GM12873 (cell line): ENCODE measurements around the gene CES2.

Source experiments
- CTCF ChIP-seq: IDR thresholded peaks from 2 replicates; pipeline ENCODE4 v1.5.1; 2012; ENCODE audit warnings: low read depth, mild to moderate bottlenecking, moderate library complexity, low read length, control low read depth; ENCODE audit not compliant: insufficient read depth; ENCODE audit errors: missing control alignments

Gene CES2

GRCh38 chr16:66926171-66926947 lies 9.0 kb upstream of the CES2 start:
- no peak for TF ChIP-seq CTCF

DNA sequence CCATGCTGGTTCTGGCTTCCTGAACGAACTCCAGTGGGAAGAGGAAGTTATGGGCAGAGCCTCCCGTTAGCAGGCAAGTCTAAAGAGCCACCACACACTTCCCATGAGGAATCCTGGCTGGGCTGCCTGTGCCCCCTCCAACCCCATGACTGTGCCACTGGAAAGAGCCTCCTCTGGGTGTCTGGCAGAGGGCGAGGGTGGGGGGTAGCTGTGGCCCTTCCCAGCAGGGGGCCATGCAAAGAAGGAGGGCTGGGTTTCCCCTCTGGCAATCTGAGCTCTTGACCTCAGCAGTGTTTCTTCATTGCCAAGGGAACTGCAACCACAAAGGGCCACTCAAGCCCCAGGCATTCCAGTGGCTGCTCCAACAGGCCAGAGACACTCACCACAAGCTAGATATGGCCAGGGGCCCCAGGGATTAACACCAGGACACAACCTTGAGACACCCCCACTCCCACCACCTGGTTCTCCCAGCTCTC lies 8.3 kb upstream of the CES2 start:
- TF ChIP-seq CTCF, result no peak

DNA sequence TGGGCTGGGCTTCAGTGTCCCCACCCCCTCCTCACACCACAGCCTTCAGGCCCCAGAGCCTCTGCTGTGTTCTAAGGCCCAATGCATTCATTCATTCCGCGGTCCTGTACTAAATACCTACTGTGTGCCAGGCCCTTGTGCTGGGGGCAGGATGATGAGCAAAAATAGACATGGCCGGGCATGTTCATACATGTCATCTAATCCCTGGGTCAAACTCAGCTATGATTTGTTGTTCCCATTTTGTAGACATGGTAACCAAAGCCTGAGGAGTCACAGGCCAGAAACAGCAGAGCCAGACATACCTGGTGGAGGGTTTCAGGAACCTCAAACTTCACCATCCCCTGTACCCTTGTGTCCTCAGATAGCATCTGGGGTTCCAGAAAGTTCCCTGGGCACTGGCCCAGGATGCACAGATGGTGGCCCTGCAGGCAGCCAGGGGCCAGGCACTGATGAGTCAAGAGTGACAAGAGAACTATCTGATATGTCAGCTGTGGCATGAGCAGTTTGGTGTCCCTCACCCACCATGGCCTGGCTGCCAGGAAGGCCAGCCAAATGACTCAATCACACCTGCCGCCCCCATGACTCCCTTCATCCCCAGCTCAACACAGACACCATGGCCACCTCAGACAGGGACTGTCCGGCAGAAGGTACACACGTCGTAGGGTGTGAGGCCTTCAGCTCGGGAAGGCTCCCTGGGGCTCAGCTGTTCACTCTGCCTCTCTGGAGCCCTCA lies 7.2 kb upstream of the CES2 start:
- no peak for TF ChIP-seq CTCF

GRCh38 chr16:66928702-66929388 lies 6.5 kb upstream of the CES2 start:
- peak; percentile 61 for TF ChIP-seq CTCF

DNA sequence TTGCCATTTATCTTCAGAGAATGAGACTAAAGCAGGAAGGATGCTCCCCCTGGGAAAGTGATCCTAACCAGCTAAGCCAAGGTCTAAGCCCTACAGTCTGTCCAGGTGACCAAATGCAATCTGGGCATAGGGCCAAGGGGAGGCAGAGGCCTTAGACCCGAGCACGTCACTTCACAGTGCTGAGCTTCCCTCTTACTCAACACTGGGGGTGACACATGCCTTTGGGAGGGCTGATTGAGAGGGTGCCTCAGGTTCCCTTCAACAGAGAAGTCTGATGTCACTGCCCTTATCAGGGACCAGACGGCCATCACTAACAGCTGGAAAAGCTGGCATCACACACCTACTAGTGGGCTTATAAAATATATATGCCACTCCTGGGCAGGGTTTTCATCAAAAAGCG lies 5.1 kb upstream of the CES2 start:
- TF ChIP-seq CTCF, result no peak

DNA sequence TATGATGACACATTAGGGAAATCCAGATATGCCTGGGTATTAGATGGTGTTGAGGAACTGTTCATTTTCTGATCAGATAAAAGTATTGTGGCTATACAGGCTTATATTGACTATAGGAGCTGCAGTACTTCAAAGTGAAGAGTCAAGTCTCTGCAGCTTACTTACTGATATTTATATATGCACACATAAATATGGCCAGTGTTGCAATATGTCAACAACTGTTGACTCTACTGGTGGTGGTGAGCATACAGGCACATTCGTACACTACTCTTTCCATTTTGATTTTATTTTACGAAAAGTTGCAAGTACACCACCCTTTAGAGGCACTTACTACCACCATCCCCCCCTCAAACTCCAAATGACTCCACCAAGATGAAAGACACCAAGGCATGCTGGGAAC lies 3.7 kb upstream of the CES2 start:
- TF ChIP-seq CTCF, result no peak

DNA sequence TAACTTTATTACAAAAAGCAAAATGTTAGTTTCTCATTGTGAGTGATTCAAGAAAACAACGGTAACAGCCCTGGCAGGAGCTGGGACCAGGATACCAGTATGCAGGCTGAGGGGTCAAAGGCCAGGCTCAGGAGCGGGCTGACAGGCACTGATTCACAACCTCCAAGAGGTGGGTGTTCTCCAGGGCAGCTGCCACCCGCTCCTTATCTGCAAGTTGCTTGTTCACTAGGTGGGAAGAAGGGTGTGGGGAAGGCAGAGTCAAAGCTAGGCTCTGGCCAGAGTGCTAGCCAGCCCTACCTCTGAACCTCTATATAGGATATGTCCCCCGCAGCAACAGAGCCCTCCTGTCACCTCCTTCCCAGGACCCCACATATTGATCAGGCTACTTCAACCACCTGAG lies 3.2 kb upstream of the CES2 start:
- TF ChIP-seq CTCF, result no peak
